NCI-H2171 (cell line): ENCODE results near the gene POLR2A.

Experiments
- DNase-seq: peaks from one replicate; lab custom pipeline; 2025; lab: John Stamatoyannopoulos, UW

The POLR2A gene

GRCh38 chr17:7508145-7508544, 24.0 kb downstream of the POLR2A start:
- no peak for DNase-seq

- DNase-seq = no peak
Measured at GRCh38 chr17:7508846-7509245, 24.7 kb downstream of the POLR2A start.

- DNase-seq = no peak
Measured at GRCh38 chr17:7509937-7510336, 25.8 kb downstream of the POLR2A start.

GRCh38 chr17:7511108-7511507, 26.9 kb downstream of the POLR2A start:
- no peak for DNase-seq

- no peak for DNase-seq
Measured at GRCh38 chr17:7512105-7512504, 27.9 kb downstream of the POLR2A start.

- no peak for DNase-seq
Measured at GRCh38 chr17:7512824-7513540, 28.8 kb downstream of the POLR2A start.

GRCh38 chr17:7513850-7514419, 29.8 kb downstream of the POLR2A start:
- no peak for DNase-seq

GRCh38 chr17:7515911-7516610, 31.9 kb downstream of the POLR2A start:
- no peak for DNase-seq

GRCh38 chr17:7523033-7523432, 38.9 kb downstream of the POLR2A start:
- no peak for DNase-seq

- no peak for DNase-seq
Measured at GRCh38 chr17:7528842-7529241, 44.7 kb downstream of the POLR2A start.

GRCh38 chr17:7530023-7530900, 46.1 kb downstream of the POLR2A start:
- no peak for DNase-seq

- no peak for DNase-seq
Measured at GRCh38 chr17:7538050-7538449, 53.9 kb downstream of the POLR2A start.

- DNase-seq = no peak
Measured at GRCh38 chr17:7538891-7539545, 54.9 kb downstream of the POLR2A start.

- DNase-seq = no peak
Measured at GRCh38 chr17:7541074-7541621, 57.0 kb downstream of the POLR2A start.

GRCh38 chr17:7544911-7545310, 60.7 kb downstream of the POLR2A start:
- no peak for DNase-seq

- DNase-seq = no peak
Measured at GRCh38 chr17:7548585-7549400, 64.6 kb downstream of the POLR2A start, which contains the start of gene TNFSF12. TNFSF12 (plus strand) TSS chr17:7549058; CDS start chr17:7549154, 96 bp downstream.
